Ramos (cell line): ENCODE measurements around the gene WNK3.
"Not testable (repeated sequence)": the region's sequence is repeated elsewhere in the genome, so short reads cannot be mapped to it uniquely, and the experiment has no call there.

ENCODE experiments used
- in situ Hi-C: fragments of 300-500 bp; cut with MboI; formaldehyde crosslinking; loops from one replicate; pipeline ENCODE4 v1.14.3; 2022; ENCODE audit warnings: low sequenced_read_pairs; ENCODE audit not compliant: unreplicated experiment

Gene WNK3

DNA sequence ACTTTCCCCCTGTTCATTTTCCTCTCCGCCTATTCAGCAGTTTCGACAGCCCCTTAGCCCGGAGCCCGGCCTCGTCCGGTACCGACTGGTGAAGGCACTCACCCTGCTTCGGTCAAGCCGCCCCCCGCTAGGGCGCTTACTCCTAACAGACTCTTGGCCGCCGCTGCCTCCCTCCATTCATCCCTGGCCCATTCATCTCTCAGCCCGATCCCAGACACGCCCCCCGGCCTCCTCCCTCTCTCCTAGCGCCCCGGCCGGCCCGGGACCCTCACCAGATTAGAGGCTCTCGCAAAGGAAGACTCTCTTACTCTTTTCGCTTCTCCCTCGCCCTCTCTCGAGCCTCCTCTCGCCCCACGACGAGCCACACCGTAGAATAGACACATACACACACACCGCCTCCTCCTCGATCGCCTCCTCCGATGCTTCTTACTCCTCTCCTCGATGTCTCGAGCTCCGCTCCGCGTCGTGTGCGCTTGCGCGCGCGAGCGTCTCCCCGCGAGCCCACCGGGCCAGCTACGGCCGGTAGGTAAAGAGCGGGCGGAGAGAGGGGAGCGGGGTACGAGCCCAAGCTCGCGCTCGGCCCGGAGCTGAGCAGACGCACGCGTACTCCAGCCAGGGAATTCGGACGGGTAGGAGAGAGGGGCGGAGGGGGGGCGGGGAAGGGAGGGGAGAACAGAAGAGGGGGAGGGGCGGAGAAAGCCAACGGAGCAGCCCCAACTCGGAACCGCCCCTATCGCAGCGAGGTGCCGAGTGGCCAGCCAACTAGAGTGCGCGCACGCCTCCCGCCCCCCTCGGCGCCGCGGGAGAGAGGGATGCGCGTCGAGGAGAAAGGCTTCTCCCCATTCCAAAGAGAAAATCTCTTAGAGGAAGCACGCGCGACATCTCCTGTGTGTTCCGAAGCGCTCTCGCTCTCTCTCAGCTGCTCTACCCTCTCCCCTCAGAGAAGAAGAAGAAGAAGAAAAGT, at the start of gene WNK3:
WNK3 (minus strand) TSS at position 633 of the 964 bp plus-strand sequence.
- in situ Hi-C loops, result loop anchor here (25.0 kb wide), 1 partner anchor 95 kb away; no protein-coding TSS in a partner anchor

- in situ Hi-C loops, result no loop called here
These were observed 49.4 kb upstream of the WNK3 start for GRCh38 chrX:54407266-54407665.

GRCh38 chrX:54397113-54397512, 39.3 kb upstream of the WNK3 start:
- in situ Hi-C loops, result no loop called here

GRCh38 chrX:54386314-54386713, 28.5 kb upstream of the WNK3 start:
- in situ Hi-C loops, result no loop called here

- in situ Hi-C loops, result not testable (repeated sequence)
These were observed 26.8 kb upstream of the WNK3 start for GRCh38 chrX:54384661-54385060.

DNA sequence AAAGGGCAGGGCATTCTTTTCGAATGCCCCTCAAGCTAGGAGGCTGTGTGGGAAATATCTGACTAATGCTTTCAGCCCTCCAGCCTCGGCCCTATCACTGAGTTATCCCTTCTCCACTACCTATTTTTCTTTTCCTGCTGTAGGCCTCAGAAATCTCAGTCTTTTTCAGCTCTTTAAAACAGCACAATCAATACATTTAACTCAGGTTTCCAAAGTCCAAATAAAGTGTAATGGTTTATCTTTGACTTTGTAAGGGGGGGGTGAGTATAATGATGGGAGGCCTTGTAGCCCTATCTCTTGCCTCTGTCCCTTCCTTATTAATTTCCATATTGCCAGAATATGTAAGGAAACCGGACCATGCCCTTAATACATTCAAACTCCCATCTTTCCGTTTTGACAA, 1.6 kb upstream of the WNK3 start:
- in situ Hi-C loops, result loop anchor here (25.0 kb wide), 1 partner anchor 97 kb away; no protein-coding TSS in a partner anchor

DNA sequence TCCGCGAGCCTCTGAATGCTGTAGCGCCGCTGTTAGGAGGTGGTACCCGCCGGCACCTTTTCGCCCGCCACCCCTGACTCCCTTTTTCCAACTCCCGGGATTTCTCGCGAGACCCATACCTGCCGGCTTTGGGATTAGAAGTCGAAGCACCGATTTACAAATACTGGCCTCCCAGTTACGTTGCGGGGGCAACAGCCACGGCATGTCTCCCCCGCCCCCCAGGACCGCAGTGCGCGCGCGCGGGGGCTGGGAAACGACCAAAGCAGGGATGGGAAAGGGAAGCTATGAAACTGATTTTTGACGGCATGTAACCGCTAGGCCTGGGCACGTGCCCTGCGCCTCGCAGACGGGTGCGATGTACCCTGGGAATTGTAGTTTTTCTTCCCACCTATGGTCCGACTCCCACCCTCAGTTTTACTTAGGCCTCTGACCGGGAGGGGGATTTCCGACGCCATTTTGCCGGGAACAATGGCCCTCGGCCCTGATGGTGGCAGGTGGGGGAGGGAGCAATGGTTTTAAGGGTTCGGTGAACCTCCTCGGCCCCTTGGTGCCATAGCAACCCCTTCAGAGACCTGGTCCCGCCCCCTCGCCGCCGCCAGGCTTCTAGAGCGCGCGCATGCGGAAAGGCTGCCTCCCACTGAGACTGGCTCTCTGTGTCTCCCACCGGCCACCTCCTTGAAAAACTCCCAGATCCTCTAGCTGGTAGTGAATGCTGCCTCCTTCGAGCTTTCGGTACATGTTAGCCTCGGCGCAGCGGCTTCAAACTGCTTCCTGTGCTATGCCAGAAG, 772 bp upstream of the WNK3 start:
- in situ Hi-C loops, result loop anchor here (25.0 kb wide), 1 partner anchor 96 kb away; no protein-coding TSS in a partner anchor

DNA sequence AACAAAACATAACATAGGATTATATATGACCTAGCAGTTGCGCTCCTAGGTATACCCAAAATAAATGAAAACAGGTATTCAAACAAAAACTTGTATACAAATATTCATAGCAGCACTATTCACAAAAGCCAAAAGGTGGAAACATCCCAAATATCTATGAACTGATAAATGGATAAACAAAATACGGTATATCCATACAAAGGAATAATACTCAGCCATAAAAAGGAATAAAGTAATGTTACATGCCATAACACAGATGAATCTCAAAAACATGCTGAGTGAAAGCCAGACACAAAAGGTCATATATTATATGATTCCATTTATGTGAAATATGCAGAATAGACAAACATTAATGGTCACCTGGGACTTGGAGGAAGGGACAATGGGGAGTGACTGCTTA, 5.2 kb downstream of the WNK3 start:
- in situ Hi-C loops, result loop anchor here (25.0 kb wide), 1 partner anchor 90 kb away; no protein-coding TSS in a partner anchor

DNA sequence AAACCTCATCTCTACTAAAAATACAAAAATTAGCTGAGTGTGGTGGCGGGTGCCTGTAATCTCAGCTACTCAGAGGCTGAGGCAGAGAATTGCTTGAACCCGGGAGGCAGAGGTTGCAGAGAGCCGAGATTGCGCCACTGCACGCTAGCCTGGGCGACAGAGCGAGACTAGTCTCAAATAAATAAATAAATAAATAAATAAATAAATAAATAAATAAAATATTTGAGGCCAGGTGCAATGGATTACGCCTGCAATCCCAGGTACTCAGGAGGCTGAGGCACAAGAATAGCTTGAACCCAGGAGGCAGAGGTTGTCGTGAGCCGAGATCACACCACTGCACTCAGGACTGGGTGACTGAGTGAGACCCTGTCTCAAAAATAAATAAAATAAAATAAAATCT, 20.5 kb downstream of the WNK3 start:
- in situ Hi-C loops, result not testable (repeated sequence)

- in situ Hi-C loops, result no loop called here
These were observed 32.8 kb downstream of the WNK3 start for GRCh38 chrX:54325077-54325476.

DNA sequence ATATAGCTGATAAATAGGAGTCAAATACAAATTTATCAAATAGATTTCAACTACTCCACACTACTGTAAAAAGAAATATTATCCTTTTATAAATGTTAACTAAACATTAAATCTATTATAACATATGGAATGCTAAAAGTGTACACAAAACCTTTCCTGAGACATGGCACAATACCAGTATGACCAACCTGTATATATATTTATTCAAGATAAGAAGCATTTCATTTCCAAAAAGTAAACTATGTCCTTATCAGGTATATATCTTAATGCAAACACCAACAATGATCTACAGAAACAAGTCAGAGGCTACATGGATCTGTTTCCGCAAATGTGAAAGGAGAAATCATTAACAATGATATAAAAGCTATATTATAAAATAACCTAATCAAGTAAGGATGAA, 37.8 kb downstream of the WNK3 start:
- in situ Hi-C loops, result no loop called here

- in situ Hi-C loops, result no loop called here
These were observed 51.5 kb downstream of the WNK3 start for GRCh38 chrX:54306379-54306778.

GRCh38 chrX:54301516-54301915, 56.3 kb downstream of the WNK3 start:
- in situ Hi-C loops, result no loop called here

GRCh38 chrX:54294306-54294705, 63.5 kb downstream of the WNK3 start:
- in situ Hi-C loops, result no loop called here

DNA sequence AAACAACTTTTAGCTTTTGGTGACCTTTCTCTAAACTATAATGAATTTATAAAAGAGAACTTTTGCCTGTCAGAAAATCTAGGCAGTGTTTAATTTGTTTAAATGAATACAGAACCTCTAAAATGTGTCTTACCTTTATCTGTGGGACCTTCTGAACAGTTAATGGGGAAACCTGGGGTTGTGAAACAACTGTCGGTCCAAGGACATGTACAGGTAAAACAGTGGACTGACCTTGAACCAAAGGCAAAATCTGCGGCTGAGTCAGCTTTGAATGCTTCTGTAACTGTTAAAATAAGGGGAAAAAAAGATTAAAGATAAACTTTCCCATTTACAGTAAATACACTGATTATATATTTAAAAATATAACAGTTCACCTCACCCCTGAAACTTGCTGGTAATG, 65.1 kb downstream of the WNK3 start:
- in situ Hi-C loops, result no loop called here

- in situ Hi-C loops, result no loop called here
These were observed 66.1 kb downstream of the WNK3 start for GRCh38 chrX:54291758-54292157.

- in situ Hi-C loops, result no loop called here
These were observed 68.9 kb downstream of the WNK3 start for GRCh38 chrX:54288968-54289367.

GRCh38 chrX:54288277-54288676, 69.6 kb downstream of the WNK3 start:
- in situ Hi-C loops, result no loop called here

GRCh38 chrX:54281676-54282075, 76.2 kb downstream of the WNK3 start:
- in situ Hi-C loops, result no loop called here

- in situ Hi-C loops, result no loop called here
These were observed 77.4 kb downstream of the WNK3 start for GRCh38 chrX:54280466-54280865.

GRCh38 chrX:54271664-54272063, 86.2 kb downstream of the WNK3 start:
- in situ Hi-C loops, result loop anchor here (25.0 kb wide), 1 partner anchor 91 kb away; the partner anchor contains the start of gene WNK3
